Subcutaneous adipose tissue (tissue), 4 donors: Measurements from ENCODE around the gene ZMYM2. TPM values are rescaled to one million over a fixed set of nuclear protein-coding genes. Genes with fewer than 3 reads are reported as not detected.

Experiments used
- CTCF ChIP-seq: fragments of 450-650 bp; IDR thresholded peaks from one replicate; pipeline ENCODE4 v1.5.1; 2016; ENCODE audit warnings: low read depth, mild to moderate bottlenecking, control low read depth, antibody characterized with exemption, moderate library complexity
- total RNA-seq, 4 donors: library from RNA; depleted of rRNA; stranded (reverse); fragments of >200 nt; gene quantifications; one replicate each; pipeline ENCODE4 v1.1.0, GENCODE V29; 2016

The ZMYM2 gene
- total RNA-seq, 4 donors from 2014 or later: 73.3 to 97.2 (median 86.5) TPM

- no peak for TF ChIP-seq CTCF
Observed at GRCh38 chr13:20090349-20090748, 131.8 kb downstream of the ZMYM2 start.

DNA sequence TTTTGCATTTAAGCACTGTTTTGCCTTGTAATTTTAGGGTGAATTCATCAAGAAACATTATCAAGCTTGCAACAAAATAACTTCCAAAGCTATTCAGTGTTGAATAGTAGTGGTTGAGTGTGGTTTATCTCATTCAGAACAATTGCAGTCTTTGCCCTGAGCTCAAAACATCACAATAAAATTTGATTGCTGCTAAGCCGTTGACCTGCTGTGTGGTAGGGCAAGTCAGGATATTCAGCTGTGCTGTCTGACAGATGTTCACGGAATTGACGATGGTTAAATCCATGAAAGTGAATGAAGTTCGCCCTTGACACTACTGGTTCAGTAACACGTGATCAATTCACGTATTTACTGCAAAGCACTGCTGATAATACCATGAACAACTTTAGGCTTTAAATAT lies 135.4 kb downstream of the ZMYM2 start:
- no peak for TF ChIP-seq CTCF

DNA sequence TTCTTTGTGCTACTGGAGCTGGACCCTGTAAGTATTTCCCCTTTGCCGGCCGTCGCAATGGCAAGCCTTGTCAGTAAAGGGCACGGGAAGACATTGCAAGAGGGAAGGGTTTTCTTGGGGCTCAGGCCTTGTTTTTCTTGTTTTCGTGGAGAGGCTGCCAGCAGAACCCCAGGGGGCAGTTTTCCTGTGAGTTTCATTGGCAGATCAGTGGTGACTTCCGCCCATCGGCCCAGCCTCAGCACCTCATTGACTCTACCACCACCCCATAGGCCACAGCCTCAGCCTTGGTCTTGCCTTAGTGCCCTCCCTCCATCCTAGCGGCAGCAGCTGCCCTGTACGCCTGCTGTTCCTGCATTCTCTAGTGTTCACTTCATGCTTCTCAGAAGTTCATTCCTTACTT lies 140.8 kb downstream of the ZMYM2 start:
- no peak for TF ChIP-seq CTCF

DNA sequence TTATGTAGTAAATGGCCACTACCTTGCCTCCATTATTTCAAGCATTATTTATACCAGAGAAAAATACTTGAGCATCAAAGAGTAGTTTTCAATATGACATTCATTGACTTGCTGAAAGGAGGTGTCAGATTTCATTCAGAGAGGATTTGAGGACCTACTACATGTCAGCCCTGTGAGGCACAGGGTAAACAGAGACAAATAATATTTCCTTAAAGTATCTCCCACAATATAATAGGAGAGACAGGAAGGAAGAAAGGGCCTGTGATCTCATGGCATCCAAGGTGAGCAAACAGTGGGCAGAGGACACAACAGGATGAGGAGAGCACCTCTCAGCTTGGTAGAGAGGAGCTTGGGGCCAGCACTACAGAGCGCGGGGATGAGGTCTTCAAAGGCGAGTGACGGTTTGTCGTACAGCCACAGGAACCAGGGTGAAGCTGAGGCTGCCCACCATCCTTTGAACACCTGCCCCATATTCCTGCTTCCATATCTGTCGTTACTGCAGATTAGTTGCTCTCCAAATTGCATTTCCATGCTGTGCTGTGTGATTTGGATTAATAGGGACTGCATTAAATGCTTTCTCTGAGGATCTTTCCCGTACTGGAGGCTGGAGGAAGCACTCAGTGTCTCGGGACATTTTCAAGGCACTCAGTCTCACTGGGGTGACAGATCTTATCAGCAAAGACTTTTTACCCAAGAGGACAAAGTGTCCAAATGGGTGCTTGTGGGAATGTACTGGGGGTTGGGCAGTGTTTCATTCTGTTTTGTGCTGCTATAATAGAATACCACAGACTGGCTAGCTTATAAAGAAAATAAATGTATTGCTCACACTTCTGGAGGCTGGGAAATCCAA lies 143.2 kb downstream of the ZMYM2 start:
- no peak for TF ChIP-seq CTCF

- no peak for TF ChIP-seq CTCF
Observed at GRCh38 chr13:20102525-20103180, 144.1 kb downstream of the ZMYM2 start.

DNA sequence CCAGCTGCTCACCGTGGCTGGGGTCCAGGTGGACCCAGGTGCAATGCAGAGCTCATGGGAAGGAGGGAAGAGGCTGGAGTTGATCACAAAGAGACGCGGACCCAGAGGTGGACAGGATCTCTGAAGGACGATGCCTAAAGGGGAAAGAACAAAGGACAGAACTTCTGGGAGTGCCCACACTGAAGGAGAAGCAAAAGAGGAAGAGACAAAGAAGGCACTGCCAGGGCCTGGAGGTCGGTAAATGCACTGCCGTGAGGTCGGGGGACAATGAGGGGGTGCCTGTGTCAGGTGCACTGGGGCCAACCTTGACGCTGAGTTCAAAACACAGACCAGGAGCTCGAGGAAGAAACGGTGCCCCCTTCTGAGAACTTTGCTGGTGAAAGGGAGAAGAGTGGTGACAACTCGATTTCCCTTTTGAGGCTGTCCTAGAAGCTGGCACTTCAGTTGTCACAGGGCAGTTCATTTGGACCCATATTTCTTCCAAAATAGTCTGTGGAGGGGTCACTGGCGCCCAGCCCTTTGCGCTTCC lies 146.7 kb downstream of the ZMYM2 start:
- no peak for TF ChIP-seq CTCF

GRCh38 chr13:20106742-20107141 lies 148.2 kb downstream of the ZMYM2 start:
- no peak for TF ChIP-seq CTCF
